H9 (cell line): ENCODE measurements around the gene CHRNG. TPM values are rescaled to one million over a fixed set of nuclear protein-coding genes. Genes with fewer than 3 reads are reported as not detected.
"Not testable (repeated sequence)": the region's sequence is repeated elsewhere in the genome, so short reads cannot be mapped to it uniquely, and the experiment has no call there.

Source experiments
- DNase-seq: peaks from one replicate; pipeline ENCODE4 v3.0.0-alpha.2; 2017
- H2AFZ ChIP-seq: one replicate; pipeline ENCODE4 v1.6.1; 2013; ENCODE audit warnings: mild to moderate bottlenecking, low read length, control low read depth, moderate library complexity
- H2AK5ac ChIP-seq: 2 replicates; pipeline ENCODE4 v1.6.1; 2013; ENCODE audit warnings: low read length, control low read depth, mixed read lengths; ENCODE audit not compliant: insufficient read length
- H2BK120ac ChIP-seq: one replicate; pipeline ENCODE4 v1.6.1; 2013; ENCODE audit warnings: low read depth, mild to moderate bottlenecking, low read length, control low read depth, inconsistent platforms; ENCODE audit not compliant: poor library complexity, severe bottlenecking
- H2BK12ac ChIP-seq: 2 replicates; pipeline ENCODE4 v1.6.1; 2013; ENCODE audit warnings: low read length, control low read depth, mixed read lengths, low read depth; ENCODE audit not compliant: insufficient read length
- H2BK15ac ChIP-seq: 2 replicates; pipeline ENCODE4 v1.6.1; 2013; ENCODE audit warnings: low read depth, low read length, control low read depth
- H2BK20ac ChIP-seq: one replicate; pipeline ENCODE4 v1.6.1; 2013; ENCODE audit warnings: low read depth, mild to moderate bottlenecking, low read length, control low read depth, inconsistent platforms; ENCODE audit not compliant: poor library complexity, severe bottlenecking
- H2BK5ac ChIP-seq: 2 replicates; pipeline ENCODE4 v1.6.1; 2013; ENCODE audit warnings: low read length, control low read depth, mixed read lengths; ENCODE audit not compliant: insufficient read length
- H3K14ac ChIP-seq: 2 replicates; pipeline ENCODE4 v1.6.1; 2013; ENCODE audit warnings: low read length, control low read depth; ENCODE audit not compliant: insufficient read depth
- H3K18ac ChIP-seq: 2 replicates; pipeline ENCODE4 v1.6.1; 2013; ENCODE audit warnings: low read depth, mild to moderate bottlenecking, mixed read lengths, low read length, control low read depth; ENCODE audit not compliant: insufficient read length
- H3K23ac ChIP-seq: 2 replicates; pipeline ENCODE4 v1.6.1; 2013; ENCODE audit warnings: low read length, control low read depth, mixed read lengths, low read depth; ENCODE audit not compliant: insufficient read length
- H3K23me2 ChIP-seq: 2 replicates; pipeline ENCODE4 v1.6.1; 2013; ENCODE audit warnings: low read depth, mild to moderate bottlenecking, mixed read lengths, low read length, control low read depth; ENCODE audit not compliant: insufficient read length, poor library complexity, severe bottlenecking
- H3K27ac ChIP-seq: 2 replicates; pipeline ENCODE4 v1.5.1; 2013; ENCODE audit warnings: low read length, control low read depth, mixed read lengths, low read depth; ENCODE audit not compliant: insufficient read length
- H3K27me3 ChIP-seq: 2 replicates; pipeline ENCODE4 v1.6.1; 2013; ENCODE audit warnings: low read length, control low read depth, inconsistent platforms; ENCODE audit not compliant: insufficient read depth
- H3K4ac ChIP-seq: 2 replicates; pipeline ENCODE4 v1.6.1; 2013; ENCODE audit warnings: low read depth, mild to moderate bottlenecking, control low read depth, inconsistent platforms, low read length, moderate library complexity
- H3K4me1 ChIP-seq: 2 replicates; pipeline ENCODE4 v1.6.1; 2013; ENCODE audit warnings: low read length, control low read depth, inconsistent platforms; ENCODE audit not compliant: insufficient read depth
- H3K4me2 ChIP-seq: 2 replicates; pipeline ENCODE4 v1.6.1; 2013; ENCODE audit warnings: low read length, control low read depth, mixed read lengths; ENCODE audit not compliant: insufficient read length, insufficient read depth
- H3K56ac ChIP-seq: 2 replicates; pipeline ENCODE4 v1.6.1; 2013; ENCODE audit warnings: low read depth, mild to moderate bottlenecking, mixed read lengths, low read length, control low read depth; ENCODE audit not compliant: insufficient read length
- H3K79me1 ChIP-seq: 2 replicates; pipeline ENCODE4 v1.6.1; 2013; ENCODE audit warnings: low read depth, mild to moderate bottlenecking, moderate library complexity, low read length, control low read depth, inconsistent platforms; ENCODE audit not compliant: insufficient read depth, poor library complexity, severe bottlenecking
- H3K79me2 ChIP-seq: 2 replicates; pipeline ENCODE4 v1.6.1; 2013; ENCODE audit warnings: low read length, control low read depth, inconsistent platforms; ENCODE audit not compliant: insufficient read depth
- H3K9ac ChIP-seq: 2 replicates; pipeline ENCODE4 v1.6.1; 2013; ENCODE audit warnings: low read length, control low read depth, mixed read lengths; ENCODE audit not compliant: insufficient read length; ENCODE audit errors: extremely low read depth
- H3K9me3 ChIP-seq: one replicate; pipeline ENCODE4 v1.6.1; 2013; ENCODE audit warnings: low read depth, low read length, inconsistent platforms; ENCODE audit not compliant: control insufficient read depth
- H3T11ph ChIP-seq: one replicate; pipeline ENCODE4 v1.6.1; 2013; ENCODE audit warnings: mild to moderate bottlenecking, low read length, control low read depth, inconsistent platforms
- H4K20me1 ChIP-seq: one replicate; pipeline ENCODE4 v1.6.1; 2013; ENCODE audit not compliant: control insufficient read depth, insufficient read length, insufficient read depth
- H4K5ac ChIP-seq: 2 replicates; pipeline ENCODE4 v1.6.1; 2013; ENCODE audit warnings: low read depth, mild to moderate bottlenecking, mixed read lengths, low read length, control low read depth; ENCODE audit not compliant: insufficient read length
- H4K8ac ChIP-seq: replicated peaks from 2 replicates; pipeline ENCODE4 v1.6.1; 2013; ENCODE audit warnings: low read length, control low read depth, mixed read lengths, low read depth; ENCODE audit not compliant: insufficient read length
- H4K91ac ChIP-seq: 2 replicates; pipeline ENCODE4 v1.6.1; 2013; ENCODE audit warnings: low read depth, mild to moderate bottlenecking, moderate library complexity, mixed read lengths, low read length, control low read depth; ENCODE audit not compliant: insufficient read length
- H3K27ac Mint-ChIP-seq, 3 experiments: 2 replicates in 2 of 3; 3 replicates in 1 of 3; pipeline ENCODE4 v1.8.0; 2020 to 2021; ENCODE audit warnings: mixed read lengths in 3 of 3, mild to moderate bottlenecking in 1 of 3, moderate library complexity in 1 of 3
- H3K27me3 Mint-ChIP-seq: 2 replicates; pipeline ENCODE4 v1.8.0; 2021; ENCODE audit warnings: low read depth, mild to moderate bottlenecking, moderate library complexity, mixed read lengths
- H3K36me3 Mint-ChIP-seq, 3 experiments: 2 replicates in 2 of 3; 3 replicates in 1 of 3; pipeline ENCODE4 v1.8.0; 2020 to 2021; ENCODE audit warnings: low read depth in 3 of 3, mixed read lengths in 3 of 3; ENCODE audit not compliant: insufficient read depth in 1 of 3
- H3K4me1 Mint-ChIP-seq, 2 experiments: 2 replicates each; pipeline ENCODE4 v1.8.0; 2020; ENCODE audit warnings: mixed read lengths in 2 of 2
- H3K4me3 Mint-ChIP-seq, 2 experiments: 2 replicates in 1 of 2; 3 replicates in 1 of 2; pipeline ENCODE4 v1.8.0; 2020 to 2021; ENCODE audit warnings: mild to moderate bottlenecking in 2 of 2, mixed read lengths in 2 of 2, moderate library complexity in 1 of 2
- H3K9me3 Mint-ChIP-seq, 2 experiments: 2 replicates in 1 of 2; 3 replicates in 1 of 2; pipeline ENCODE4 v1.8.0; 2020; ENCODE audit warnings: mild to moderate bottlenecking in 2 of 2, mixed read lengths in 2 of 2, moderate library complexity in 1 of 2
- WGBS: extraction: QIAGEN DNeasy Blood & Tissue Kit; methylation state at CpG from one replicate; pipeline ENCODE4 v1.1.7; 2013; ENCODE audit warnings: missing lambda C conversion rate, low lambda C conversion rate, mixed read lengths; ENCODE audit not compliant: insufficient read length; ENCODE audit errors: extremely low coverage; 5-methylcytosine and 5-hydroxymethylcytosine counted together
- total RNA-seq: library from RNA; stranded (reverse); gene quantifications from 2 replicates; pipeline ENCODE4 v1.2.1, GENCODE V29; 2021
- TF ChIP-seq, protein P1 (sequence below): fragments of 200-600 bp; sonication (generic); conservative IDR thresholded peaks from 3 replicates; pipeline ENCODE4 v1.8.0; 2021; ENCODE audit warnings: antibody characterized with exemption, mild to moderate bottlenecking

Gene CHRNG
- total RNA-seq, 1 experiment from 2014 or later: not detected

DNA sequence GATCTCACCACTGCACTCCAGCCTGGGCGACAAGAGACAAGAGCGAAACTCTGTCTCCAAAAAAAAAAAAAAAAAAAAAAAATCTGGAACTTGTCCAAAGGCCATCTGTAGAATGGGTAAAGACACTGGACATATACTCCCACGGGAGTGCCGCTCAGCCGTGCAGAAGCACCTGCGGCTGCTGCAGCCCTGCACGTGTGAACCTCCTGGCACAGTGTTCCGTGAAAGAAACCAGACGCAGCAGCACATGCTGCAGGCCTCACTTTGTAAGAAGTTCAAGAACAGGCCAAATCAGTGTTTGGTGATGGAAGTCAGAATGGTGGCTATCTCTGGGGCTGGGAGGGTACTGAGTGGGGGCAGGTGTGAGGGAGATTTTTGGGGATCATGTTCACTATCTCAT is 7.1 kb upstream of the CHRNG start:
- Mint-ChIP-seq H3K27me3 (peaks cover 36% of the 10 kb centered on the region), H3K4me3 (no peak overlapping the region), H3K36me3 (peaks cover 0 to 3% (median 0%) of the 10 kb centered on the region in 3 experiments; a peak in 1 of 7 replicates), H3K9me3 (peaks cover 4 to 8% of the 10 kb centered on the region in 2 experiments; a peak in 4 of 5 replicates), H3K4me1 (peaks cover 13 to 23% of the 10 kb centered on the region in 2 experiments), H3K27ac (no peak overlapping the region)
- Histone ChIP-seq H3K27me3 (no peaks in the 10 kb centered on the region), H3K9me3 (no peaks in the 10 kb centered on the region), H3K4me2 (no peak overlapping the region), H3T11ph (no peak overlapping the region), H3K14ac (no peak overlapping the region), H4K5ac (no peak overlapping the region), H4K91ac (no peak overlapping the region), H3K23ac (no peak overlapping the region), H2BK5ac (no peak overlapping the region), H3K4ac (no peak overlapping the region), H2BK12ac (no peak overlapping the region), H3K18ac (no peak overlapping the region), H3K56ac (no peak overlapping the region), H2BK120ac (no peak overlapping the region), H3K27ac (no peak overlapping the region), H3K4me1 (no peaks in the 10 kb centered on the region), H2BK20ac (no peak overlapping the region), H3K9ac (no peak overlapping the region), H4K8ac (no peak overlapping the region), H4K20me1 (no peaks in the 10 kb centered on the region), H3K79me1 (no peaks in the 10 kb centered on the region), H2BK15ac (no peak overlapping the region), H3K79me2 (no peaks in the 10 kb centered on the region), H3K23me2 (no peaks in the 10 kb centered on the region), H2AK5ac (no peak overlapping the region), H2AFZ (no peak overlapping the region)
- TF ChIP-seq, protein P1, sequence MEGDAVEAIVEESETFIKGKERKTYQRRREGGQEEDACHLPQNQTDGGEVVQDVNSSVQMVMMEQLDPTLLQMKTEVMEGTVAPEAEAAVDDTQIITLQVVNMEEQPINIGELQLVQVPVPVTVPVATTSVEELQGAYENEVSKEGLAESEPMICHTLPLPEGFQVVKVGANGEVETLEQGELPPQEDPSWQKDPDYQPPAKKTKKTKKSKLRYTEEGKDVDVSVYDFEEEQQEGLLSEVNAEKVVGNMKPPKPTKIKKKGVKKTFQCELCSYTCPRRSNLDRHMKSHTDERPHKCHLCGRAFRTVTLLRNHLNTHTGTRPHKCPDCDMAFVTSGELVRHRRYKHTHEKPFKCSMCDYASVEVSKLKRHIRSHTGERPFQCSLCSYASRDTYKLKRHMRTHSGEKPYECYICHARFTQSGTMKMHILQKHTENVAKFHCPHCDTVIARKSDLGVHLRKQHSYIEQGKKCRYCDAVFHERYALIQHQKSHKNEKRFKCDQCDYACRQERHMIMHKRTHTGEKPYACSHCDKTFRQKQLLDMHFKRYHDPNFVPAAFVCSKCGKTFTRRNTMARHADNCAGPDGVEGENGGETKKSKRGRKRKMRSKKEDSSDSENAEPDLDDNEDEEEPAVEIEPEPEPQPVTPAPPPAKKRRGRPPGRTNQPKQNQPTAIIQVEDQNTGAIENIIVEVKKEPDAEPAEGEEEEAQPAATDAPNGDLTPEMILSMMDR: no peak
- no CpG with 5 or more reads among the region's 9 CpGs for WGBS
- no peak for DNase-seq

- not testable (repeated sequence) for H3K23me2 ChIP-seq, H2BK5ac ChIP-seq, H3K4me3 Mint-ChIP-seq, H3K14ac ChIP-seq, H4K20me1 ChIP-seq, DNase-seq, H2AFZ ChIP-seq, H3K9ac ChIP-seq, H2AK5ac ChIP-seq, H2BK12ac ChIP-seq, H3K27me3 ChIP-seq, H4K8ac ChIP-seq, H3K23ac ChIP-seq, H2BK15ac ChIP-seq, H4K5ac ChIP-seq, H3K9me3 ChIP-seq, H3K79me1 ChIP-seq, H3K9me3 Mint-ChIP-seq, H3T11ph ChIP-seq, H2BK120ac ChIP-seq, H3K27ac ChIP-seq, H2BK20ac ChIP-seq, H4K91ac ChIP-seq, H3K36me3 Mint-ChIP-seq, H3K4me2 ChIP-seq, H3K4ac ChIP-seq, H3K56ac ChIP-seq, H3K18ac ChIP-seq, H3K4me1 ChIP-seq, H3K79me2 ChIP-seq, H3K27ac Mint-ChIP-seq
- WGBS: no CpG with 5 or more reads among the region's 7 CpGs
- H3K4me1 Mint-ChIP-seq: peaks cover 13 to 23% of the 10 kb centered on the region in 2 experiments
- H3K27me3 Mint-ChIP-seq: peaks cover 32% of the 10 kb centered on the region
Observed at GRCh38 chr2:232532821-232533220, 6.7 kb upstream of the CHRNG start.
